Measurements from ENCODE around the gene CLEC10A.

CLEC10A gene

DNA sequence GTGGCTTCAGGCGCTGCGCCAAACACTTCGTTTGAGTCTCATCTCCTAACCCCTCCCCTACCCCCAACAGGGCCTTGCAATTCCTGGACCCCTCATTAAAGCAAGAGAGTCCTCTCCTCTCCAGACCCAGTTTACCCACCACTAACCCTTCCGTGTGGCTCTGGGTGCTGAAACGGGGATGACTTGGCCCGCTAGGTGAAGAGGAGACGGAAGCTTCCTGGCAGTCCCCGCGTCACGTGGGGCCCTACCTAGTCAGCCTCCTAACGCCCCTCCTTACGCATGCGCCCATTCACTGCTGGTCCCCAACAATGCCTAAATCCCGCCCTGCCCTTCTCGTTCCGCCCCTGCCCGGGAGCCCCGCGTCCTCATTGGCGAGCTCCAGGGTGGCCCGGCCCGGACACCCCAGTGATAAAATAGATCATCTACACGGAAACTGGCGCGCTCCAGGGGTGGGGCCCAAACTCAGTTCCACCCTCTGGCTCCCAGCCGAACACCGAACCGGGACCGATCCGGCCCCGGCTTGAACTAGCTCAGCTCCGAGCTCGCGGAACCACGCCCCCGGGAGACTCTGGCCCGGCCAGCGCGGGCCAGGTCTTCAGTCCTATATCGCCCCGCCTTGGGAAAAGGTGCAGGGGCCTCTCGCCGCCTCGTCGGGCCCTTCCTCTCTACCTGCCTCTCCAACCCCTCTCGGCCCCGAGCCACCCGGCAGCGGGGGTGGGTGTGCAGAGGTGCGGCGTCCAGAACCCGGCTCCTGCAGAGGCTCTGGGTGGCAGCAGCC, 44.3 kb downstream of the CLEC10A start, which contains the start of gene SLC16A13:
SLC16A13 (plus strand) TSS at position 425 of the 778 bp plus-strand sequence. CDS start 368 bp downstream, outside the sequence.
- peak; percentile 85 for DNase-seq

GRCh38 chr17:7034955-7035590, 45.0 kb downstream of the CLEC10A start:
- DNase-seq: no peak

DNA sequence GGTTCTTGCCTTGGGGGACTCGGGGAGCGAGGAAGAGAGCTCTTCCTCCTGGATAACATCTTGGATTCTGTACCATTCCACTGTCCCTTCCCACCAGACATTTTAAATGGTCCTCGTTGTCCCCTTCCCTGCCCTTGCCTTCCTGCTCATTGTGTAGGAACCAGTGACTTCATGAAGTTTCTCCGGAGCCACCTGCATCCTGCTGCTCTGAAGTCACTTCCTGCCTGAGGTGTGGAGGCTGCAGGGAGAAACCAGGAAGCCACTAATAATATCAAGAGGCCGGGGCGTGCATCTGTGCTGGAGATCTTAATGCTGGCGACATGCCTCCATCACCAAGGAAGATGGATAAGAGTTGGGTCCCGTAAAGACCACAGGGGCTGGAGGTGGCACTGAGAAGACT, 50.4 kb downstream of the CLEC10A start:
- DNase-seq: no peak

DNA sequence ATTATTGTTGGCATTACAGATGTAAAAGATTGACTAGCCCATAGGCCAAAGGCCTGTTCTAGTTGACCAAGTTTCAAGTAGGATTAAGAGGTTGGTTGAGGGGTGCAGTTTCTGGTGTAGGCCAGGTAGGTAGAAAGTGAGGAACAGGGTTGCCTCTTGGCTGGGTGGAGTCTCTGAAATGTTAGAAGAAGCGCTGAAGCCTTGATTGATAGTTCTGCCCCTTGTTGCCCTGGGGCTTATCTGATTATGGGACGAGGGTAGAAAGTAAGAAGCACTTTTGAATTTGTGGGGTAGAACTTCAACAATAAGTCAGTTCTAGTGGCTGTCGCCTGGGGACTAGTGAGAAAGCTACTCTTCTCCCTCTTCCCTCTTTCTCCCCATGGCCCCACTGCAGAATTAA, 51.0 kb downstream of the CLEC10A start:
- no peak for DNase-seq

GRCh38 chr17:7027335-7027734, 52.7 kb downstream of the CLEC10A start:
- no peak for DNase-seq

DNA sequence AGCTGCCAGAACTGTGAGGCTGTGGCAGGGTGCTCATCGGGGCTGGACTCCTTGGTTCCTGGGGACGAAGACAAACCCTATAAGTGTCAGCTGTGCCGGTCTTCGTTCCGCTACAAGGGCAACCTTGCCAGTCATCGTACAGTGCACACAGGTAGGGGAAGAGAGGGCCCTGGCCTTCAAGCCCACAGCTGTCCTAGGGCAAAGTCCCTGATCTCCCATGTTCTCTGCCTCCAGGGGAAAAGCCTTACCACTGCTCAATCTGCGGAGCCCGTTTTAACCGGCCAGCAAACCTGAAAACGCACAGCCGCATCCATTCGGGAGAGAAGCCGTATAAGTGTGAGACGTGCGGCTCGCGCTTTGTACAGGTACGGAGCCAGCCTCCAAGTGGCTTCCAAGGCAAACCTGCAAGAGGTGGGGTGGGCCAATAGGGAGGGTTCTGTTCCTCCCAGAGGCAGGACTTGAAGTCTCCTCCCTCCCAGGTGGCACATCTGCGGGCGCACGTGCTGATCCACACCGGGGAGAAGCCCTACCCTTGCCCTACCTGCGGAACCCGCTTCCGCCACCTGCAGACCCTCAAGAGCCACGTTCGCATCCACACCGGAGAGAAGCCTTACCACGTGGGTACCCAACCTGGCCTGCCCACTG, 53.5 kb downstream of the CLEC10A start:
- DNase-seq: no peak

DNA sequence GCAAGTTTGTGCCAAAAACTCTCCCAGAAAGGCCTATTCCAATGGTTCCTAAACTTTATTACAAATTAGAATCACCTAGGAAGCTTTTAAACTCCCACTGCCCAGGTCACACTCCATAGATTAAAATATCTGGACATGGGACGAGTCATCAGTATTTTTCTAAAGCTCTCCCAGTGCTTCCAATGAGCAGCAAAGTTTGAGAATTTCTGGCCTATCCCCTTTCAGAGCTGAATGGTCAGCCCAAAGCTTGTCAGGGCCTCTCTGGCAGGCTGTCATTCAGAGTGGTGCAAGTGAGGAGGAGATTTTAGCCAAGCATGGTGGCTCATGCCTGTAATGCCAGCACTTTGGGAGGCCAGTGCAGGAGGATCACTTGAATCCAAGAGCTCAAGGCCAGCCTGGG, 54.8 kb downstream of the CLEC10A start:
- DNase-seq: no peak
